Suprapubic skin (tissue), 3 donors: Measurements from ENCODE around the gene MYO9A.

Source experiments
- POLR2A ChIP-seq, 2 donors: fragments of 450-650 bp; IDR thresholded peaks; one replicate each; pipeline ENCODE4 v1.6.1; 2017; ENCODE audit warnings: antibody characterized with exemption in 2 of 2, mild to moderate bottlenecking in 2 of 2, moderate library complexity in 2 of 2
- TF ChIP-seq, protein P1 (sequence below), 2 donors: fragments of 200-600 bp in 1 of 2; fragments of 450-650 bp in 1 of 2; sonication (generic) in 1 of 2; IDR thresholded peaks; one replicate each; pipeline ENCODE4 v1.5.1; 2016 to 2019; ENCODE audit warnings: antibody characterized with exemption in 2 of 2, mild to moderate bottlenecking in 1 of 2, moderate library complexity in 1 of 2

DNA sequence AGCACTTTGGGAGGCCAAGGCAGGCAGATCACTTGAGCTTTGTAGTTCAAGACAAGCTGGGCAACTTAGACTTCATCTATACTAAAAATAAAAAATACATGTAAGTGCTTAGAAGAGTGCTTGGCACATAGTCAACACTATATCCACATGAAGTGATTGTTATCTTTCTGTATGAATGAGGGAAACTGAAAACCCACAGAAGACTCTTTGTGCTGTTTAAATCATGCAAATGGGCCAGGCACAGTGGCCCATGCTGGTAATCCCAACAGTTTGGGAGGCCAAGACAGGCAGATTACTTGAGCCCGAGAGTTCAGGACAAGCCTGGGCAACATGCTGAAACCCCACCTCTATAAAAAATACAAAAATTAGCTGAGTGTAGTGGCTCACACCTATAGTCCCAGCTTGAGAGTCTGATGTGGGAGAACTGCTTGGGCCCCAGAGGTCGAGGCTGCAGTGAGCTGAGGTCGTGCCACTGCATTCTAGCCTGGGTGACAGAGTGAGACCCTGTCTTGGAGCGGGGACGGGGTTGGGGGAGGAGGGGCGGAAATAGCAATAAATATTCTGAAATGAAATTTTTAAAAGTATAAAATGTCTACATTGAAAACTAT is 177.9 kb downstream of the MYO9A start:
- TF ChIP-seq POLR2A (IDR thresholded peaks at IDR 0.05): no peak
- TF ChIP-seq, protein P1, sequence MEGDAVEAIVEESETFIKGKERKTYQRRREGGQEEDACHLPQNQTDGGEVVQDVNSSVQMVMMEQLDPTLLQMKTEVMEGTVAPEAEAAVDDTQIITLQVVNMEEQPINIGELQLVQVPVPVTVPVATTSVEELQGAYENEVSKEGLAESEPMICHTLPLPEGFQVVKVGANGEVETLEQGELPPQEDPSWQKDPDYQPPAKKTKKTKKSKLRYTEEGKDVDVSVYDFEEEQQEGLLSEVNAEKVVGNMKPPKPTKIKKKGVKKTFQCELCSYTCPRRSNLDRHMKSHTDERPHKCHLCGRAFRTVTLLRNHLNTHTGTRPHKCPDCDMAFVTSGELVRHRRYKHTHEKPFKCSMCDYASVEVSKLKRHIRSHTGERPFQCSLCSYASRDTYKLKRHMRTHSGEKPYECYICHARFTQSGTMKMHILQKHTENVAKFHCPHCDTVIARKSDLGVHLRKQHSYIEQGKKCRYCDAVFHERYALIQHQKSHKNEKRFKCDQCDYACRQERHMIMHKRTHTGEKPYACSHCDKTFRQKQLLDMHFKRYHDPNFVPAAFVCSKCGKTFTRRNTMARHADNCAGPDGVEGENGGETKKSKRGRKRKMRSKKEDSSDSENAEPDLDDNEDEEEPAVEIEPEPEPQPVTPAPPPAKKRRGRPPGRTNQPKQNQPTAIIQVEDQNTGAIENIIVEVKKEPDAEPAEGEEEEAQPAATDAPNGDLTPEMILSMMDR (IDR thresholded peaks at IDR 0.05): no peak
